ENCODE results near the gene ATP11A. TPM values are rescaled to one million over a fixed set of nuclear protein-coding genes. Genes with fewer than 3 reads are reported as not detected.

Gene ATP11A
- total and polyA plus RNA-seq, 9 of the 15 experiments (the other 6 are each of a cell fraction or from before 2014, with no cell fraction given), result 0.38 to 34.2 (median 4.2) TPM

DNA sequence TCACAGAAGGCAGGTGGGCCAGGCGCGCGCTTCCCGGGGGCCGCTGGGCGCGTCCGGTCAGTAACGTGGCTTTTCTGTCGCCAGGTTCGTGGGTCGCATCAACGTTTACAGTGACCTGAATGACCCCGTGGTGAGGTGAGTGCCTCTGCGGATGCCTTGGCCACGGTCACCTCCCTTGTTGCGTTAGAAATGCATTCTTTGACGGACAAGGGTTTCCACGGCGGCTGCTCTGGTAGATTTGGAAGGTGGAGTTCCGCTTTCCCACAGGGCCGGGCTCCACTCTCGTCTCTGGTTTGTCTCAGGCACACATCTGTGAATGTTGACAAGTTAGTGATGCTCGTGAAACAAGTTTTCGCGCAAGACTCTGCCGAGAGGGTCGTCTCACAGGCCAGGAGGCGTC, 130.0 kb downstream of the ATP11A start:
- 91% methylated on average over 11 of the region's 29 CpGs for WGBS (ENCODE audit: insufficient coverage, low coverage, missing lambda C conversion rate)
- no TSS peak for BruUV-seq (replicated peaks)
- H3K9ac ChIP-seq (ENCODE audit: insufficient read depth in 1 of 2, low read depth in 2 of 2, low read length in 2 of 2), result no peak overlapping the region
- no peak overlapping the region for H3K4me2 ChIP-seq (ENCODE audit: insufficient read depth, low read length)
- peaks cover 70% of the 10 kb centered on the region for H3K36me3 ChIP-seq (ENCODE audit: control insufficient read depth, insufficient read depth, low read length)
- H3K4me1 ChIP-seq (replicated peaks in 1 of 2; ENCODE audit: control insufficient read depth in 2 of 2, insufficient read depth in 2 of 2, low read length in 2 of 2), result peaks cover 0 to 3% of the 10 kb centered on the region in 2 experiments; a peak in 2 of 5 replicates
- ATAC-seq, result no peak
- no peak for DNase-seq (ENCODE audit: extremely low read depth in 1 of 4, low spot score in 3 of 4)
- H3K9me3 ChIP-seq (replicated peaks; ENCODE audit: control insufficient read depth, insufficient read depth, low read depth, low read length), result 0 out of 2 replicates have a peak, but pooled peaks cover 2% of the 10 kb centered on the region
- in situ Hi-C loops (cut with MboI) (no loop called here), intact Hi-C loops (cut with micrococcal nuclease) (no loop called here)
- TF ChIP-seq, protein P1, sequence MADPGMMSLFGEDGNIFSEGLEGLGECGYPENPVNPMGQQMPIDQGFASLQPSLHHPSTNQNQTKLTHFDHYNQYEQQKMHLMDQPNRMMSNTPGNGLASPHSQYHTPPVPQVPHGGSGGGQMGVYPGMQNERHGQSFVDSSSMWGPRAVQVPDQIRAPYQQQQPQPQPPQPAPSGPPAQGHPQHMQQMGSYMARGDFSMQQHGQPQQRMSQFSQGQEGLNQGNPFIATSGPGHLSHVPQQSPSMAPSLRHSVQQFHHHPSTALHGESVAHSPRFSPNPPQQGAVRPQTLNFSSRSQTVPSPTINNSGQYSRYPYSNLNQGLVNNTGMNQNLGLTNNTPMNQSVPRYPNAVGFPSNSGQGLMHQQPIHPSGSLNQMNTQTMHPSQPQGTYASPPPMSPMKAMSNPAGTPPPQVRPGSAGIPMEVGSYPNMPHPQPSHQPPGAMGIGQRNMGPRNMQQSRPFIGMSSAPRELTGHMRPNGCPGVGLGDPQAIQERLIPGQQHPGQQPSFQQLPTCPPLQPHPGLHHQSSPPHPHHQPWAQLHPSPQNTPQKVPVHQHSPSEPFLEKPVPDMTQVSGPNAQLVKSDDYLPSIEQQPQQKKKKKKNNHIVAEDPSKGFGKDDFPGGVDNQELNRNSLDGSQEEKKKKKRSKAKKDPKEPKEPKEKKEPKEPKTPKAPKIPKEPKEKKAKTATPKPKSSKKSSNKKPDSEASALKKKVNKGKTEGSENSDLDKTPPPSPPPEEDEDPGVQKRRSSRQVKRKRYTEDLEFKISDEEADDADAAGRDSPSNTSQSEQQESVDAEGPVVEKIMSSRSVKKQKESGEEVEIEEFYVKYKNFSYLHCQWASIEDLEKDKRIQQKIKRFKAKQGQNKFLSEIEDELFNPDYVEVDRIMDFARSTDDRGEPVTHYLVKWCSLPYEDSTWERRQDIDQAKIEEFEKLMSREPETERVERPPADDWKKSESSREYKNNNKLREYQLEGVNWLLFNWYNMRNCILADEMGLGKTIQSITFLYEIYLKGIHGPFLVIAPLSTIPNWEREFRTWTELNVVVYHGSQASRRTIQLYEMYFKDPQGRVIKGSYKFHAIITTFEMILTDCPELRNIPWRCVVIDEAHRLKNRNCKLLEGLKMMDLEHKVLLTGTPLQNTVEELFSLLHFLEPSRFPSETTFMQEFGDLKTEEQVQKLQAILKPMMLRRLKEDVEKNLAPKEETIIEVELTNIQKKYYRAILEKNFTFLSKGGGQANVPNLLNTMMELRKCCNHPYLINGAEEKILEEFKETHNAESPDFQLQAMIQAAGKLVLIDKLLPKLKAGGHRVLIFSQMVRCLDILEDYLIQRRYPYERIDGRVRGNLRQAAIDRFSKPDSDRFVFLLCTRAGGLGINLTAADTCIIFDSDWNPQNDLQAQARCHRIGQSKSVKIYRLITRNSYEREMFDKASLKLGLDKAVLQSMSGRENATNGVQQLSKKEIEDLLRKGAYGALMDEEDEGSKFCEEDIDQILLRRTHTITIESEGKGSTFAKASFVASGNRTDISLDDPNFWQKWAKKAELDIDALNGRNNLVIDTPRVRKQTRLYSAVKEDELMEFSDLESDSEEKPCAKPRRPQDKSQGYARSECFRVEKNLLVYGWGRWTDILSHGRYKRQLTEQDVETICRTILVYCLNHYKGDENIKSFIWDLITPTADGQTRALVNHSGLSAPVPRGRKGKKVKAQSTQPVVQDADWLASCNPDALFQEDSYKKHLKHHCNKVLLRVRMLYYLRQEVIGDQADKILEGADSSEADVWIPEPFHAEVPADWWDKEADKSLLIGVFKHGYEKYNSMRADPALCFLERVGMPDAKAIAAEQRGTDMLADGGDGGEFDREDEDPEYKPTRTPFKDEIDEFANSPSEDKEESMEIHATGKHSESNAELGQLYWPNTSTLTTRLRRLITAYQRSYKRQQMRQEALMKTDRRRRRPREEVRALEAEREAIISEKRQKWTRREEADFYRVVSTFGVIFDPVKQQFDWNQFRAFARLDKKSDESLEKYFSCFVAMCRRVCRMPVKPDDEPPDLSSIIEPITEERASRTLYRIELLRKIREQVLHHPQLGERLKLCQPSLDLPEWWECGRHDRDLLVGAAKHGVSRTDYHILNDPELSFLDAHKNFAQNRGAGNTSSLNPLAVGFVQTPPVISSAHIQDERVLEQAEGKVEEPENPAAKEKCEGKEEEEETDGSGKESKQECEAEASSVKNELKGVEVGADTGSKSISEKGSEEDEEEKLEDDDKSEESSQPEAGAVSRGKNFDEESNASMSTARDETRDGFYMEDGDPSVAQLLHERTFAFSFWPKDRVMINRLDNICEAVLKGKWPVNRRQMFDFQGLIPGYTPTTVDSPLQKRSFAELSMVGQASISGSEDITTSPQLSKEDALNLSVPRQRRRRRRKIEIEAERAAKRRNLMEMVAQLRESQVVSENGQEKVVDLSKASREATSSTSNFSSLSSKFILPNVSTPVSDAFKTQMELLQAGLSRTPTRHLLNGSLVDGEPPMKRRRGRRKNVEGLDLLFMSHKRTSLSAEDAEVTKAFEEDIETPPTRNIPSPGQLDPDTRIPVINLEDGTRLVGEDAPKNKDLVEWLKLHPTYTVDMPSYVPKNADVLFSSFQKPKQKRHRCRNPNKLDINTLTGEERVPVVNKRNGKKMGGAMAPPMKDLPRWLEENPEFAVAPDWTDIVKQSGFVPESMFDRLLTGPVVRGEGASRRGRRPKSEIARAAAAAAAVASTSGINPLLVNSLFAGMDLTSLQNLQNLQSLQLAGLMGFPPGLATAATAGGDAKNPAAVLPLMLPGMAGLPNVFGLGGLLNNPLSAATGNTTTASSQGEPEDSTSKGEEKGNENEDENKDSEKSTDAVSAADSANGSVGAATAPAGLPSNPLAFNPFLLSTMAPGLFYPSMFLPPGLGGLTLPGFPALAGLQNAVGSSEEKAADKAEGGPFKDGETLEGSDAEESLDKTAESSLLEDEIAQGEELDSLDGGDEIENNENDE (IDR thresholded peaks at IDR 0.05; ENCODE audit: low read depth, low read length), result no peak
- TF ChIP-seq, protein P2, sequence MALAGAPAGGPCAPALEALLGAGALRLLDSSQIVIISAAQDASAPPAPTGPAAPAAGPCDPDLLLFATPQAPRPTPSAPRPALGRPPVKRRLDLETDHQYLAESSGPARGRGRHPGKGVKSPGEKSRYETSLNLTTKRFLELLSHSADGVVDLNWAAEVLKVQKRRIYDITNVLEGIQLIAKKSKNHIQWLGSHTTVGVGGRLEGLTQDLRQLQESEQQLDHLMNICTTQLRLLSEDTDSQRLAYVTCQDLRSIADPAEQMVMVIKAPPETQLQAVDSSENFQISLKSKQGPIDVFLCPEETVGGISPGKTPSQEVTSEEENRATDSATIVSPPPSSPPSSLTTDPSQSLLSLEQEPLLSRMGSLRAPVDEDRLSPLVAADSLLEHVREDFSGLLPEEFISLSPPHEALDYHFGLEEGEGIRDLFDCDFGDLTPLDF (CRISPR knock-in tag; IDR thresholded peaks at IDR 0.05), result no peak
- TF ChIP-seq RNF2 (IDR thresholded peaks at IDR 0.05), result no peak
- TF ChIP-seq, protein P3, sequence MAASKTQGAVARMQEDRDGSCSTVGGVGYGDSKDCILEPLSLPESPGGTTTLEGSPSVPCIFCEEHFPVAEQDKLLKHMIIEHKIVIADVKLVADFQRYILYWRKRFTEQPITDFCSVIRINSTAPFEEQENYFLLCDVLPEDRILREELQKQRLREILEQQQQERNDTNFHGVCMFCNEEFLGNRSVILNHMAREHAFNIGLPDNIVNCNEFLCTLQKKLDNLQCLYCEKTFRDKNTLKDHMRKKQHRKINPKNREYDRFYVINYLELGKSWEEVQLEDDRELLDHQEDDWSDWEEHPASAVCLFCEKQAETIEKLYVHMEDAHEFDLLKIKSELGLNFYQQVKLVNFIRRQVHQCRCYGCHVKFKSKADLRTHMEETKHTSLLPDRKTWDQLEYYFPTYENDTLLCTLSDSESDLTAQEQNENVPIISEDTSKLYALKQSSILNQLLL (CRISPR knock-in tag; IDR thresholded peaks at IDR 0.05; ENCODE audit: borderline replicate concordance), result no peak
- no peak overlapping the region for H3K4me3 ChIP-seq
- no peak for FAIRE-seq
- no peak overlapping the region for H2AFZ ChIP-seq (ENCODE audit: low read depth, low read length)
- H4K20me1 ChIP-seq (replicated peaks; ENCODE audit: control insufficient read depth, insufficient read depth, low read length), result no peaks in the 10 kb centered on the region
- no peaks in the 10 kb centered on the region for H3K9me1 ChIP-seq (ENCODE audit: control insufficient read depth, insufficient read depth, low read length)
- H3K27me3 ChIP-seq (ENCODE audit: control insufficient read depth in 2 of 2, insufficient read depth in 2 of 2, low read length in 2 of 2), result no peaks in the 10 kb centered on the region
- POLR2A ChIA-PET, result interaction anchor here (0.7 kb wide), 1 partner anchor 947 kb away, joined by 4 read pairs; no protein-coding TSS in a partner anchor
- CTCF ChIA-PET (ENCODE audit: low intra/inter-chr PET ratio), result no interaction called here
- no peaks in the 10 kb centered on the region for H3K79me2 ChIP-seq (ENCODE audit: control insufficient read depth, insufficient read depth, low read length)
- no peak overlapping the region for H3K27ac ChIP-seq (ENCODE audit: extremely low read depth, low read depth, low read length)
